ENCODE measurements around the gene VPS4B. TPM values are rescaled to one million over a fixed set of nuclear protein-coding genes. Genes with fewer than 3 reads are reported as not detected.

Gene VPS4B
- total and polyA plus RNA-seq, 2 donors: 25.5 to 40.5 TPM

DNA sequence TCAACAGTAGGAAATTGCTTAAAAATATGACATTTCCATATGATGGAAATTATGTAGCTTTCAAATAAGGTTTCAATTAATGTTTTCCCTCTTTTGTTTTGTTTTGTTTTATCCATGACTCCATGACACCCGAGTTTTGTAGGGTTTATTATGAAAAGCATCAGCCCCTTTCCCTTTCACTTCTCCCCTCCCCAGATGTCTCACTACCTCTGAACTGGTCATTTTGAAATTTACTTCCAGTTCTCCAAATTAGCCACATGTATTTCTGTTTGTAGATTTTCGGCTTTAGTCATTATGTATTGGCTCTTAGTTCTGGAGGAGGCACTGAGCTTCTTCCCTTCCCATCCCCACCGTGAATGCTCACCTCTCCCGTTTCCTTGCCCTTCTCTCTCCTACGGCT, 18.6 kb upstream of the VPS4B start:
- H3K4me1 ChIP-seq (ENCODE audit: control insufficient read depth in 2 of 2, insufficient read depth in 2 of 2, low read length in 2 of 2): no peaks in the 10 kb centered on the region
- no peaks in the 10 kb centered on the region for H3K9me3 ChIP-seq (ENCODE audit: control insufficient read depth in 2 of 2, insufficient read depth in 1 of 2, low read length in 1 of 2)
- H3K36me3 ChIP-seq (ENCODE audit: control insufficient read depth in 2 of 2, insufficient read depth in 2 of 2, low read length in 1 of 2): no peaks in the 10 kb centered on the region
- DNase-seq (ENCODE audit: low read depth in 6 of 9, low spot score in 9 of 9): peak in 1 of 9 donors; percentile 13
- WGBS: 91% methylated on average over 5 of the region's 5 CpGs
- H3K27ac ChIP-seq (ENCODE audit: low read depth in 1 of 2, low read length in 1 of 2): no peak overlapping the region
- H3K4me3 ChIP-seq (ENCODE audit: low read length in 2 of 2): no peak overlapping the region
- no peaks in the 10 kb centered on the region for H3K27me3 ChIP-seq (ENCODE audit: control insufficient read depth in 2 of 2, insufficient read depth in 1 of 2, low read length in 1 of 2)

DNA sequence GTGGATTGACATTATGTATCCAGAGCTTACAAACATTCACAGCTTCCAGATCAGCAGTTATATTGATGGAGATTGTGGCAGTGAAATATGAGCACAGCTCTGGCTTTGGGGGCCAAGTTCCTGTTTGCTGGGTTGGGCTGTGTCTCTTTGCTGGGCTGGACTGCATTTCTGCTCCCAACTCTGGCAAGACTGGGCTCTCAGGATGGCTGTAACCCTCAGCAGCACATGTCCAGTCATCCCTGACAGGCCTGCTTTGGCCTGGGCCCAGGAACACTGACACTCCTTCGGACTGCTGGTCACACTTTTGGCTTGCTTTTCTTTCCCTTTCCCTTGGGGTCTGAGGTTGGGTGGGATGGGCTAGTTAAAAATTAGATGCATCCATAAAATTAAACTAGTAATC, 17.9 kb upstream of the VPS4B start:
- H3K9me3 ChIP-seq (ENCODE audit: control insufficient read depth in 2 of 2, insufficient read depth in 1 of 2, low read length in 1 of 2): no peaks in the 10 kb centered on the region
- H3K4me1 ChIP-seq (ENCODE audit: control insufficient read depth in 2 of 2, insufficient read depth in 2 of 2, low read length in 2 of 2): no peaks in the 10 kb centered on the region
- no peak for DNase-seq (ENCODE audit: low read depth in 6 of 9, low spot score in 9 of 9)
- no peaks in the 10 kb centered on the region for H3K27me3 ChIP-seq (ENCODE audit: control insufficient read depth in 2 of 2, insufficient read depth in 1 of 2, low read length in 1 of 2)
- no peak overlapping the region for H3K4me3 ChIP-seq (ENCODE audit: low read length in 2 of 2)
- H3K36me3 ChIP-seq (ENCODE audit: control insufficient read depth in 2 of 2, insufficient read depth in 2 of 2, low read length in 1 of 2): no peaks in the 10 kb centered on the region
- 92% methylated on average over 1 of the region's 1 CpG for whole genome bisulfite sequencing
- no peak overlapping the region for H3K27ac ChIP-seq (ENCODE audit: low read depth in 1 of 2, low read length in 1 of 2)

DNA sequence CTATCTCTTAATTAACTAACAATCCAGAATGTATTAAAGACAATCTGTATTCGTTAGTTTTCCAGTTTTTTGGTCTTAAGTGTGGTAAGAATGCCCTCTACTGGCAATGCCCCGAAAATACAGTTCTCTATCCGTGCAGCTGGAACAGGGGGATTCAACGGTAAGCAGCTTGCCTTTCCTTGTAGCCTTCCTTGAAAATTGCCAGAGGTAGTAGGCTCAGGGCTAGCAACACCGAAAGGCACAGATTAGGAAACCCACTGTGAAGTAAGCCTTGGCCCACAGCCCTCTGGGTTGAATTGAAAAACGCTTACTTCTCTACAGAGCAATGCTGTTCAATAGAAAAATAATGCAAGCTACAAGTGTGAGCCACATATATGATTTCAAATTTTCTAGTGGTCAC, 17.1 kb upstream of the VPS4B start:
- Histone ChIP-seq H3K4me3 (ENCODE audit: low read length in 2 of 2) (no peak overlapping the region), H3K9me3 (ENCODE audit: control insufficient read depth in 2 of 2, insufficient read depth in 1 of 2, low read length in 1 of 2) (no peaks in the 10 kb centered on the region), H3K27ac (ENCODE audit: low read depth in 1 of 2, low read length in 1 of 2) (no peak overlapping the region), H3K4me1 (ENCODE audit: control insufficient read depth in 2 of 2, insufficient read depth in 2 of 2, low read length in 2 of 2) (no peaks in the 10 kb centered on the region), H3K36me3 (ENCODE audit: control insufficient read depth in 2 of 2, insufficient read depth in 2 of 2, low read length in 1 of 2) (no peaks in the 10 kb centered on the region), H3K27me3 (ENCODE audit: control insufficient read depth in 2 of 2, insufficient read depth in 1 of 2, low read length in 1 of 2) (no peaks in the 10 kb centered on the region)
- peak in 8 of 9 donors; percentile 16 to 72 (median 44) for DNase-seq (ENCODE audit: low read depth in 6 of 9, low spot score in 9 of 9)
- 13% methylated on average over 6 of the region's 6 CpGs for WGBS

DNA sequence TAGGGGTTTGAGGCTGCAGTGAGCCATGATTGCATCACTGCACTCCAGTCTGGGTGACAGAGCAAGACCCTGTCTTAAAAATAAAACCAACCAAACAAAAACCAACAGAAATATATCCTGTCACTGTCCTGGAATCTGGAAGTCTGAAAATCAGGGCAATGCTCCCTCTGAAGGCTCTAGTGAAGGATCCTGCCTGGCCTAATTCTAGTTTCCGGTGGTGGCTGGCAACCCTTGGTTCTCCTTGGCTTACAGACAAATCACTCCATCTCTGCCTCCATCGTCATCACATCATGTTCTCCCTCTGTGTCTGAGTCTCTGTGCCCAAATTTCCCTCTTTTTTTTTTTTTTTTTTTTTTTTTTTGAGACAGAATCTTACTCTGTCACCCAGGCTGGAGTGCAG, 15.9 kb upstream of the VPS4B start:
- H3K9me3 ChIP-seq (ENCODE audit: control insufficient read depth in 2 of 2, insufficient read depth in 1 of 2, low read length in 1 of 2): no peaks in the 10 kb centered on the region
- DNase-seq (ENCODE audit: low read depth in 6 of 9, low spot score in 9 of 9): no peak
- H3K4me1 ChIP-seq (ENCODE audit: control insufficient read depth in 2 of 2, insufficient read depth in 2 of 2, low read length in 2 of 2): no peaks in the 10 kb centered on the region
- no peak overlapping the region for H3K4me3 ChIP-seq (ENCODE audit: low read length in 2 of 2)
- H3K27me3 ChIP-seq (ENCODE audit: control insufficient read depth in 2 of 2, insufficient read depth in 1 of 2, low read length in 1 of 2): no peaks in the 10 kb centered on the region
- 94% methylated on average over 2 of the region's 2 CpGs for WGBS
- no peak overlapping the region for H3K27ac ChIP-seq (ENCODE audit: low read depth in 1 of 2, low read length in 1 of 2)
- no peaks in the 10 kb centered on the region for H3K36me3 ChIP-seq (ENCODE audit: control insufficient read depth in 2 of 2, insufficient read depth in 2 of 2, low read length in 1 of 2)

DNA sequence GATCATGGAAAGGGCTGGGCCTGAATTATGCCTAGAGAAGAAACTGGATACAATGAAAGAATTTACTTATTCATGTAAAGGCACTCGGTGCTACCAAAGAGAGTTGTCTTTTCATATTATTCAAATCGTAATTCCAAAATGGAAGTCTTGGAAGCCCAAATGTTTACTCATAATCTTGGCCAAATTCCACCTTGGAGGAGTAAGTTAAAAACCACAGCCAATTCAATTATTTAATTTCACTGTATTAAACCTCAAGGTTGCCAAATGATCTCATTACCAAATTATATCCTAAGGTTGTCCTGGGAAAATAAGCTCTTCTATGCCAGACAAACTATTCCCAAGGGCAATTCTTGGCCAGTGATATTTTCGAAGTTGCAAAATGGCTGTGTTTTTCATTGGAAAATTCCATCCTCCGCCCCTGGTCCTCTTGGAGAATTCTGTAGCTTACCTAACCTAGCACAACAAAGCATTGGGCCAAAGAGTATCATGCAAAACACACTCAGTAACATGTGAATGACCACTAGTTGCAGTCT, 11.1 kb upstream of the VPS4B start:
- Histone ChIP-seq H3K9me3 (ENCODE audit: control insufficient read depth in 2 of 2, insufficient read depth in 1 of 2, low read length in 1 of 2) (no peaks in the 10 kb centered on the region), H3K27me3 (ENCODE audit: control insufficient read depth in 2 of 2, insufficient read depth in 1 of 2, low read length in 1 of 2) (peaks cover 0 to 3% of the 10 kb centered on the region in 2 donors), H3K27ac (ENCODE audit: low read depth in 1 of 2, low read length in 1 of 2) (no peak overlapping the region), H3K4me3 (ENCODE audit: low read length in 2 of 2) (no peak overlapping the region), H3K4me1 (ENCODE audit: control insufficient read depth in 2 of 2, insufficient read depth in 2 of 2, low read length in 2 of 2) (no peaks in the 10 kb centered on the region), H3K36me3 (ENCODE audit: control insufficient read depth in 2 of 2, insufficient read depth in 2 of 2, low read length in 1 of 2) (no peaks in the 10 kb centered on the region)
- no peak for DNase-seq (ENCODE audit: low read depth in 6 of 9, low spot score in 9 of 9)
- WGBS: 85% methylated on average over 4 of the region's 4 CpGs

DNA sequence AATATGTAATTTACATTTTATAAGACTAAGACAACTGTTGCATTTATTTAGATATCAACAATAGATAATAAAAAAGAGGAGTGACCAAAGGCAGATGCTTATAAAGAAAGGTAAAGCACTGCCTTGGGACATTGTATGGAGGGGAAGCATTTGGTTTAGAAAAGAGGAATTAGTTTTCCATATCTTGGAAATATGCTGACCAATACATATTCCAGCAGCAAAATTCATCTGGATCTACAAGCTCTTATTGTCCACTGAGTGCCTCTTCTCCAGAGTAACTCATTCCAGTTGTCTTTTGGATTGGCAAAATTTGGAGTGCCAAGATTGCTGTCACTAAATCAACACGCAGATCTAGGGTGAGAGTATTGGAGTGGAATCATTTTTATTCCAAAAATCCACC, 8.9 kb upstream of the VPS4B start:
- H3K27ac ChIP-seq (ENCODE audit: low read depth in 1 of 2, low read length in 1 of 2): no peak overlapping the region

DNA sequence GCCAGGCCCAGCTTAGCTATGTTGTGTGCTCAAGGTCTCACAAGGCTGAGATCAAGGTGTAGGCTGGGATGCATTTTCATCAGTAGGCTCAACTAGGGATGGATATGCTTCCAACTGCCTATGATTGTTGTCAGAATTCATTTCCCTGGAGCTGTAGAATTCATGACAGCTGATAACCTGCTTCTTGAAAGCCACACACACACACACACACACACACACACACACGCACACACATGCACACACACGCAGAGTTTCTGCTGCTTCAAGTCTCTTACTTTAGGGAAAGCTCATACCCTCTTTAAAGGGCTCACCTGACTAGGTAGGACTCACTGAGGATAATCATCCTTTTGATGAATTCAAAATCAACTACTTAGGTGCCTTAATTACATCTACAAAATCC, 8.2 kb upstream of the VPS4B start:
- Histone ChIP-seq H3K36me3 (ENCODE audit: control insufficient read depth in 2 of 2, insufficient read depth in 2 of 2, low read length in 1 of 2) (no peaks in the 10 kb centered on the region), H3K27me3 (ENCODE audit: control insufficient read depth in 2 of 2, insufficient read depth in 1 of 2, low read length in 1 of 2) (peaks cover 0 to 3% of the 10 kb centered on the region in 2 donors), H3K4me3 (ENCODE audit: low read length in 2 of 2) (no peak overlapping the region), H3K4me1 (ENCODE audit: control insufficient read depth in 2 of 2, insufficient read depth in 2 of 2, low read length in 2 of 2) (no peaks in the 10 kb centered on the region), H3K27ac (ENCODE audit: low read depth in 1 of 2, low read length in 1 of 2) (no peak overlapping the region), H3K9me3 (ENCODE audit: control insufficient read depth in 2 of 2, insufficient read depth in 1 of 2, low read length in 1 of 2) (no peaks in the 10 kb centered on the region)
- WGBS: 82% methylated on average over 2 of the region's 2 CpGs
- DNase-seq (ENCODE audit: low read depth in 6 of 9, low spot score in 9 of 9): no peak

More for the DNA sequence above, 8.9 kb upstream of the VPS4B start:
- Histone ChIP-seq H3K9me3 (ENCODE audit: control insufficient read depth in 2 of 2, insufficient read depth in 1 of 2, low read length in 1 of 2) (no peaks in the 10 kb centered on the region), H3K36me3 (ENCODE audit: control insufficient read depth in 2 of 2, insufficient read depth in 2 of 2, low read length in 1 of 2) (no peaks in the 10 kb centered on the region), H3K4me1 (ENCODE audit: control insufficient read depth in 2 of 2, insufficient read depth in 2 of 2, low read length in 2 of 2) (no peaks in the 10 kb centered on the region), H3K4me3 (ENCODE audit: low read length in 2 of 2) (no peak overlapping the region), H3K27me3 (ENCODE audit: control insufficient read depth in 2 of 2, insufficient read depth in 1 of 2, low read length in 1 of 2) (peaks cover 0 to 3% of the 10 kb centered on the region in 2 donors)
- 88% methylated on average over 1 of the region's 1 CpG for WGBS
- DNase-seq (ENCODE audit: low read depth in 6 of 9, low spot score in 9 of 9): no peak

DNA sequence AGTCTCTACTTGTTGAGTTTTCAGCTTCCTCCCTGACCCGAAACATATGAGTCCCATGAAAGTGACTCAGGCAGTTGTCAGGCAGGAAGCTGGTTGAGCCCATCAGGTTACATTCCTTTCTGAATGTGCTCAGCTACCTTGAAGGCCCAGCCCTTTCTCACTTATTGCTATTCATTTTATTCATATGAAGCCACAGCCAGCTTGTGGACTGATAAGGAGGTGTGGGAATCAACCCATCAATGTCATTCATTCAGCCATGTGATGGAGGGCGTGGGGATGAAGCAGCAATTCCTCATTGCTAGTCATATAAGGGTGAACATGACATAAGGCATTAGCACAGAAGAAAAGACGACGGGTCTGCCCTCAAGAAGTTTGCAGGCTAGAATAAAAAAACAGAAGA, 5.3 kb upstream of the VPS4B start:
- H3K27ac ChIP-seq (ENCODE audit: low read depth in 1 of 2, low read length in 1 of 2): no peak overlapping the region
- 96% methylated on average over 4 of the region's 4 CpGs for WGBS
- no peak for DNase-seq (ENCODE audit: low read depth in 6 of 9, low spot score in 9 of 9)

DNA sequence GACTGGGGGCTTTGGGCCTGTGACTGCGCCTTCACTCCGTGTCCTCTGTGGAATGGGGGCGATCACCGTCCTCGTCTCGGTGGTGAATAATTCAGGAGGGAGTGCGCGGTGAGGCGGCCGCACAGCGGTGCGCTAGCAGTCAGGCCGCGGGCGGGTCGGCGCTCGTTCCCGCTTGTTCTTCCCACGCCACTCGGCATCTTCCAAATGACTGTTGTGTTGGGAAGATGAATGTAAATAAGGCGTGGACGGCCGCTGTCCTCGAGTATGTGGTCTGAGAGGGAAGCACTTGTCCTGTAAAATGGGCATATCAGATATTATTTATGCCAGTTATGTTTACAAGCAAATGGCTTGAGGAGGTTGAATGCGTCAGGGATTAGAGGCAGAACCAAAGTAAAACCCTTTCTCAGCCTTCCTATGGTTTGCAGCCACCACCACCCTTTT, 608 bp upstream of the VPS4B start:
- no peaks in the 10 kb centered on the region for H3K9me3 ChIP-seq (ENCODE audit: control insufficient read depth in 2 of 2, insufficient read depth in 1 of 2, low read length in 1 of 2)
- WGBS: 3% methylated on average over 26 of the region's 26 CpGs
- H3K4me1 ChIP-seq (ENCODE audit: control insufficient read depth in 2 of 2, insufficient read depth in 2 of 2, low read length in 2 of 2): peaks cover 6 to 11% of the 10 kb centered on the region in 2 donors
- DNase-seq (ENCODE audit: low read depth in 6 of 9, low spot score in 9 of 9): peak in 1 of 9 donors; percentile 5
- no peaks in the 10 kb centered on the region for H3K27me3 ChIP-seq (ENCODE audit: control insufficient read depth in 2 of 2, insufficient read depth in 1 of 2, low read length in 1 of 2)
- peaks cover 3 to 14% of the 10 kb centered on the region in 2 donors for H3K36me3 ChIP-seq (ENCODE audit: control insufficient read depth in 2 of 2, insufficient read depth in 2 of 2, low read length in 1 of 2)
- peak overlapping the region; percentile 78 to 98 for H3K4me3 ChIP-seq (ENCODE audit: low read length in 2 of 2)
- H3K27ac ChIP-seq (ENCODE audit: low read depth in 1 of 2, low read length in 1 of 2): peak overlapping the region; percentile 95 to 98

More for the DNA sequence above, 5.3 kb upstream of the VPS4B start:
- H3K36me3 ChIP-seq (ENCODE audit: control insufficient read depth in 2 of 2, insufficient read depth in 2 of 2, low read length in 1 of 2): no peaks in the 10 kb centered on the region
- no peaks in the 10 kb centered on the region for H3K9me3 ChIP-seq (ENCODE audit: control insufficient read depth in 2 of 2, insufficient read depth in 1 of 2, low read length in 1 of 2)
- peaks cover 0 to 5% of the 10 kb centered on the region in 2 donors for H3K4me1 ChIP-seq (ENCODE audit: control insufficient read depth in 2 of 2, insufficient read depth in 2 of 2, low read length in 2 of 2)
- H3K4me3 ChIP-seq (ENCODE audit: low read length in 2 of 2): no peak overlapping the region
- H3K27me3 ChIP-seq (ENCODE audit: control insufficient read depth in 2 of 2, insufficient read depth in 1 of 2, low read length in 1 of 2): peaks cover 0 to 3% of the 10 kb centered on the region in 2 donors

Data from thymus (tissue), 11 donors.